A549 treated with AZD9567 at 1 μM for 4 hours (cell line): Measurements from ENCODE around the gene ENPP1. TPM values are rescaled to one million over a fixed set of nuclear protein-coding genes. Genes with fewer than 3 reads are reported as not detected.

ENCODE experiments used
- total RNA-seq: library from RNA; stranded (reverse); fragments of 200-300 nt; extraction: Qiagen RNA extraction; gene quantifications from 5 replicates; pipeline ENCODE4 v1.2.3, GENCODE V29; 2022; ENCODE audit not compliant: insufficient read depth

ENPP1 gene
- 1.2 to 1.7 TPM (median 1.5 TPM) in 5 replicates for total RNA-seq

GRCh38 chr6:131807644-131808459 lies at the start of gene ENPP1:
Gene ENPP1 (plus strand): TSS chr6:131808020. CDS start chr6:131808036, 16 bp downstream.

Other genes starting within 250 kb of the ENPP1 start
- not detected in 5 replicates for gene ARG1, start 234.8 kb upstream of the ENPP1 start, total RNA-seq
- gene MED23, start 179.8 kb upstream of the ENPP1 start, total RNA-seq, result 6.1 to 10.2 TPM (median 7.7 TPM) in 5 replicates
- gene ENPP3, start 170.7 kb upstream of the ENPP1 start, total RNA-seq, result not detected in 5 replicates
- gene OR2A4, start 106.6 kb upstream of the ENPP1 start, total RNA-seq, result not detected in 5 replicates
- gene CTAGE9, start 97.0 kb upstream of the ENPP1 start, total RNA-seq, result not detected in 5 replicates
- 98.5 to 168 TPM (median 137 TPM) in 5 replicates for gene CCN2, start 143.4 kb downstream of the ENPP1 start, total RNA-seq